ENCODE data around the gene PRKG1.

Gene PRKG1

GRCh38 chr10:52256832-52257691 lies 1182.8 kb downstream of the PRKG1 start:
- DNase-seq: no peak

DNA sequence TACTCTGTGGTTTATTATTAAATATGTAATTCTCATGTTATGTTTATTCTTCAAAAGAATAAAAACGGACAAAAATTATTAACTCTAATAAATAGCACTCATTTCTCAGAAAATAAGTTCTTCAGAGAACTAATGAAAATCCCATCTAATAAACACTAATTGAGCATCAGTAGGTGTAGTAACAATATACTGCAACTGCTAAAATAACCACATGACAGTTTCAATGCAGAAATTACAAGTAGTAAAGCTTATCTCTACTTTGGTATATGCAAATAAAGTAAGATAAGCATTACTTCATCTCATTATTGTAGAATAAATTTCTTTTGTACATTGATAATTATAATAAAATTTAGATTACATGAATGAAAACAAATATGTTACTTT lies 1183.4 kb downstream of the PRKG1 start:
- no peak for DNase-seq

GRCh38 chr10:52258799-52259425 lies 1184.6 kb downstream of the PRKG1 start:
- DNase-seq: no peak

GRCh38 chr10:52259426-52259812 lies 1185.1 kb downstream of the PRKG1 start:
- DNase-seq: no peak

DNA sequence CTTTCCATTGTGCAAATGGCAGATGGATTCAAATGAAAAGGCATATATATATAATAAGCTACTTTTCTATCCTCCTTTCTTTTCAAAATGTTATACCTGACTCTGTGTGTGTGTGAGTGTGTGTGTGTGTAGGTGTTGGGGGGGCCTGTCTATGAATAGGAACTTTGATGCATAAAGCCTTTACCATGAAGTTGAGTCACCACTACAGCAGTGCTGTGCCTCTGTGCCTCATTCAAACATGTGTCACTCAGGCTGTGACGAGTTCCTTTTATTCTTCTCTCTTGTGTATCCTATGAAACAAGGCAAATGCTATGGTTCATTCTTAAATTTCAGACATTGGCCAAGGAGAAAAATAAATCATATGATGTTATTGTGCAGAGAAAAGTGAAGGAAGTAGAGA lies 1187.1 kb downstream of the PRKG1 start:
- no peak for DNase-seq

GRCh38 chr10:52265131-52265926 lies 1191.0 kb downstream of the PRKG1 start:
- DNase-seq: no peak

- no peak for DNase-seq
These were observed 1192.6 kb downstream of the PRKG1 start for GRCh38 chr10:52266858-52267257.

- no peak for DNase-seq
These were observed 1194.5 kb downstream of the PRKG1 start for GRCh38 chr10:52268790-52269189.

- DNase-seq: no peak
These were observed 1194.9 kb downstream of the PRKG1 start for GRCh38 chr10:52269233-52269632.

DNA sequence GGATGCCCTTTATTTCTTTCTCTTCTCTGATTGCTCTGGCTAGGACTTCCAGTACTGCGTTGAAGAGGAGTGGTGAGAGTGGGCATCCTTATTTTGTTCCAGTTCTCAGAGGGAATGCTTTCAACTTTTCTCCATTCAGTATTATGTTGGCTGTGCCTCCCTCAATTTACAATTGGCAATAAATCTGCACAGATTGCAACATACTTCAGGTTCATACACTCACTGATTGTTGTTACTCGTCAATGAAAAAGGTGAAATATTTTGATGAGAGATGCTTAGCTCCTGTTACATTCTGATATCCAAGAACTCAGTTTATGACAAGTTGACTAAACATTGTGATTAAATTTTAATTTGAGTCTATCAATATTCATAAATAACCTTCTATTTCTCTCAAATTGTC lies 1201.9 kb downstream of the PRKG1 start:
- DNase-seq: no peak

GRCh38 chr10:52276986-52277385 lies 1202.7 kb downstream of the PRKG1 start:
- DNase-seq: no peak

DNA sequence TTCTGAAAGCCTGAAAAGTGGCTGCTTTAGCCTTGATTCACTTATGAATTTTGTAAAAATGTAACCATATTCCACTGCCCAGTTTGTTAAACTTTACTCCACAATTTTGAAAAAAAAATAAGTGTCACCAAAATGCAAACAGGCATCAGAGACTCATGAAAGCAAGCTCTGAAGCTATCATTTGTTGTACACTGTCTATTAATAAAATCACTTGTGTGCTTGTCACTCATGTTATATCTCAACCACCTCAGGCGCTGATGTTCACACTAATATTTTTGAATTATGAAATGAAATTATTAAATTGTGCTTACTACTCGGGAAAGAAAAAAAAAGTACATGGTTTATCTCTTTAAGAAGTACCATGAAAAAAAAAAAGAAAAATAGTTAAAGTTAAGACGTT lies 1205.3 kb downstream of the PRKG1 start:
- no peak for DNase-seq

DNA sequence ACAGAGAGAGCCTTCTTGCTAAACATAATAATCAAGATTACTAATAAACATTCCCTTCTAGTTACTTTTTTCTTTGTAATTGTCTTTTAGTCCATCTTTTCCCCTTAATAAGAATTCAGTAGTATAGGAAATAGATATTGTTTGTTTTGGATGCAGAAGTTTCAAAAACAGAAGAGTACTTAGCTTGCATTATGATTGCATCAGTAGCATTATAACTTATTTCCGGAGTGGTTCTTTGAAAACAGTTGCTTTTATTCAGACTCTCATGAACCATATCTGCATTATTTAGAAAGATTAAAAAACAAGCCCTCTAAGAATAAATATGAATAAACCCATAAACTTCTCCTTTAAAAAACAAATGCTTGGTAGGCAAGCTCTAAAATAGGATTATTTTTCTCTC lies 1205.8 kb downstream of the PRKG1 start:
- no peak for DNase-seq

GRCh38 chr10:52283174-52283573 lies 1208.9 kb downstream of the PRKG1 start:
- no peak for DNase-seq

GRCh38 chr10:52284416-52285013 lies 1210.2 kb downstream of the PRKG1 start:
- no peak for DNase-seq

DNA sequence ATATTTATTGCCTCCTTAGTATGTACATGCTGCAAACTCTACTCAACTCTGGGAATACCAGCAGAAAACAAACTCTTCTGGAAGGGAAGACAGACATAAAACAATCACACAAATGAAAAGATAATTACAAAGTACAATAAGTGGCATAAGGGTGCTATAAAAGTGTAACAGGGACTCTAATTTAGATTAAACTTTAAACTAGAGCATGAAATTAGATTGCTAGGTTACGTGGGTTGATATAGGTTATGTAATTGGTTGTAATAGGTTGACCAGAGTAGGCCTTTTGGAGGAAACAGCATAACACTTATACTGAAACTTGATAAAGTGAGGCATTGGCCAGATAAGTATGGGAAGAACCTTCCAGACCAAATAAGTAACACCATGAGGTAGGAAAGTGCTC lies 1213.6 kb downstream of the PRKG1 start:
- no peak for DNase-seq

DNA sequence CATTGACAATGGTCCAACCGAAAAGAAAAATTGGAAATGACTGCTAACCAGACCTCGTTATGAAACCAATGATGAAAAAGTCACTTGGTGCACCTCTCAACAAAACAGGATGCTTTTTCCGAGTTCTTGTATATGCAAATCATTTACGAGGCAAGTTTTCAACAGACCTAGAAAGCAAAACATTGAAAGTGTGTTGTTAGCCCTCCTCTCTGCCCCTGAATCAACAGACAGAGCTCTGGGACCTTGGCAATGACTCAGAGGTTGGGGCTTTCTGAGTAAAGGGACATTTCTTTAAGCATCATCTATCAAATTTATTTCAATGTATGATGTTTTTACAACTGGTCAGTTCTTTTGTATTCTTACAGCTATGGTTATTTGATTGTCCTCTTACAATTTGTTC lies 1223.5 kb downstream of the PRKG1 start:
- DNase-seq: no peak

DNA sequence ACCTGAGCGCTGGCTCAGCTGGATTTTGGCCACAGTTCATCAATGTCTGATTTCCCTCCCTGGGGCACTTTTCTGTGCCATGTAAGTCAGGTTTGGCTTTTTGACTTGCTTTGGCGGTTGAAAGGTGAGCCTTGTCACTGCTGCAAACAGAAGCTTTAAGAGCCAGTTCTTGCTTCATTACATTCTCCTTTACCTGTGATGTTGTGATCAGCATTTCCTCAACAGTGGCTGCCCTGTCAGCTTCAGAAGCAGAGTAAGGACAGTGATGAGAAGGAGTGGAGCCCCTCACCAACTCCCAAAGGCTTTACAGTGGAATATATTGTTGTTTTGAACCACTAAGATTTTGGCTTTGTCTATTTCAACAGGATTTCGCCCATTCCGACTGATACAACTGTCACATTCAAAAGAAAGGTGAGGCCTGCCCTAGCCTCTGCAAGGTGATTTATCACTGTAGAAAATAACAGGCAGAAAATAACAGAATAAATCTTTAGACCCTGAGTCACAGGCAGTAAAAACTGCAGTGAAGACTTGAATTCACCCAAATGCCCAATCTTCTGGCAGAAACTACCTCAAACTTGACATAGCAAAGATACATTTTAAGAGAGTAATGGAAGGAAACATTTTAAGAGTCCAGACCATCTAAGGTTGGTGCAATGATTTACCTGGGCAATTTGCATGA lies 1226.5 kb downstream of the PRKG1 start:
- no peak for DNase-seq

- DNase-seq: peak; percentile 29
These were observed 1234.2 kb downstream of the PRKG1 start for GRCh38 chr10:52308251-52309031.

- peak; percentile 3 for DNase-seq
These were observed 1238.6 kb downstream of the PRKG1 start for GRCh38 chr10:52312942-52313255.

DNA sequence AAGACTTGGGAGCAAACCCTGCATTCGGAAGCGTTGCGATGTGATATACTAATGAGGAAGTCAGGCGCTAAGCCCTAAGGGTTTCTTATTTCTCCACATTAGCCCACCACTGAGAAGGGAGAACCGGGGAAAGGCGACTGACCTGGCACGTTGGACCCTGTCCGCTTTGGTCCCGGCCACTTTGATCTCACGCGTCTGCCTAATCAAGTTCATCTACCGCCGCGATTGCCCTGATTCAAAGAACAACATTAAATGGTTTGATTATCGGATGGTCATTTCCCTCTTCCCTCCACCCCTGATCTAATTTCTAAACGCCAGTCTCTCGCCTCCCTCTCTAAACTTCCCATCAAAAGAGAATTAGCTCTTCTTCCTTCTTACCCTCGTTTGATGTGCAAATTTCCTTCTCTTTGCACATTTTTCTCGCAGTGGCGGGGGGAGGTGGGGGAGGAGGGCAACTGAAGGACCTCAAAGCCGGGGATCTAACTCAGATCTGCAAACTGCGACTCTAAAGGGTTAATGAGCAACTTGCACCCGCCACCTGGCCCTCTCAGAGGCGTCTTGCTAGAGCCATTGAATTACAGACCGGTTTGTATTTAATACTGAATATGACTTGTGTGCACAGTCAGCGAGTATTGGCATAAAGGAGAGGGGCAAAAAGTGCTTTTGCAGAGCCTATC lies 1239.1 kb downstream of the PRKG1 start:
- no peak for DNase-seq
